CD14-positive monocyte (primary cell): ENCODE measurements around the gene EIF1B. TPM values are rescaled to one million over a fixed set of nuclear protein-coding genes. Genes with fewer than 3 reads are reported as not detected.

Experiments
- DNase-seq, 3 donors: peaks; one replicate each; pipeline ENCODE4 v3.0.0-alpha.2; 2011 to 2022
- H2AFZ ChIP-seq: 2 replicates; pipeline ENCODE4 v1.6.0; 2012; ENCODE audit warnings: mild to moderate bottlenecking, low read depth, low read length, inconsistent platforms; ENCODE audit not compliant: insufficient read depth, poor library complexity, severe bottlenecking
- H3K27ac ChIP-seq, 2 donors: 1 replicate in 1 of 2; 2 replicates in 1 of 2; pipeline ENCODE4 v1.5.1; 2012 to 2013; ENCODE audit warnings: low read length in 2 of 2, control low read depth in 1 of 2, inconsistent platforms in 1 of 2, low read depth in 1 of 2, mild to moderate bottlenecking in 1 of 2
- H3K27me3 ChIP-seq, 2 donors: one replicate each; pipeline versions ENCODE4 v1.6.0 to v1.6.1; 2011 to 2013; ENCODE audit warnings: low read length in 2 of 2; ENCODE audit not compliant: control insufficient read depth in 2 of 2, insufficient read depth in 2 of 2
- H3K36me3 ChIP-seq, 2 donors: replicated peaks in 1 of 2; 1 replicate in 1 of 2; 2 replicates in 1 of 2; pipeline versions ENCODE4 v1.5.1 to v1.6.1; 2012 to 2013; ENCODE audit warnings: low read length in 2 of 2, control low read depth in 1 of 2, inconsistent platforms in 1 of 2, mild to moderate bottlenecking in 1 of 2; ENCODE audit not compliant: insufficient read depth in 2 of 2, control insufficient read depth in 1 of 2
- H3K4me1 ChIP-seq, 2 donors: 1 replicate in 1 of 2; 2 replicates in 1 of 2; pipeline versions ENCODE4 v1.5.1 to v1.6.1; 2012 to 2013; ENCODE audit warnings: low read length in 2 of 2, control low read depth in 1 of 2, inconsistent platforms in 1 of 2, mild to moderate bottlenecking in 1 of 2, moderate library complexity in 1 of 2; ENCODE audit not compliant: insufficient read depth in 2 of 2, control insufficient read depth in 1 of 2
- H3K4me2 ChIP-seq: replicated peaks from 2 replicates; pipeline ENCODE3; 2012; ENCODE audit warnings: low read length, moderate library complexity, mild to moderate bottlenecking; ENCODE audit not compliant: poor library complexity, severe bottlenecking; ENCODE audit errors: extremely low read depth
- H3K4me3 ChIP-seq, 3 experiments: fragments of 200-600 bp in 1 of 3; sonication (generic) in 1 of 3; replicated peaks in 1 of 3; 1 replicate in 2 of 3; 2 replicates in 1 of 3; pipeline ENCODE4 v1.5.1; 2011 to 2013; ENCODE audit warnings: low read length in 3 of 3, mild to moderate bottlenecking in 3 of 3, control low read depth in 2 of 3, low read depth in 2 of 3, inconsistent platforms in 1 of 3, moderate library complexity in 1 of 3
- H3K79me2 ChIP-seq: 2 replicates; pipeline ENCODE4 v1.6.0; 2012; ENCODE audit warnings: mild to moderate bottlenecking, control low read depth, inconsistent platforms, low read length, moderate library complexity; ENCODE audit not compliant: insufficient read depth
- H3K9ac ChIP-seq: 2 replicates; pipeline ENCODE4 v1.6.0; 2017; ENCODE audit warnings: low read length, mild to moderate bottlenecking; ENCODE audit not compliant: insufficient read depth, poor library complexity, severe bottlenecking
- H3K9me3 ChIP-seq, 2 donors: replicated peaks in 1 of 2; 1 replicate in 1 of 2; 2 replicates in 1 of 2; pipeline versions ENCODE4 v1.5.1 to v1.6.1; 2012 to 2013; ENCODE audit warnings: low read length in 2 of 2, control low read depth in 1 of 2; ENCODE audit not compliant: control insufficient read depth in 1 of 2, insufficient read depth in 1 of 2
- H4K20me1 ChIP-seq: 2 replicates; pipeline ENCODE4 v1.6.0; 2012; ENCODE audit warnings: mild to moderate bottlenecking, low read length, control low read depth, moderate library complexity; ENCODE audit not compliant: insufficient read depth
- H3K27ac Mint-ChIP-seq, 7 donors: one replicate each; pipeline ENCODE4 v1.8.0; 2020; ENCODE audit warnings: mild to moderate bottlenecking in 7 of 7, mixed read lengths in 7 of 7, moderate library complexity in 6 of 7, inconsistent platforms in 2 of 7
- H3K27me3 Mint-ChIP-seq, 3 donors: one replicate each; pipeline ENCODE4 v1.8.0; 2021 to 2022; ENCODE audit warnings: low read depth in 3 of 3, mild to moderate bottlenecking in 3 of 3, mixed read lengths in 3 of 3, moderate library complexity in 3 of 3, inconsistent platforms in 1 of 3
- H3K36me3 Mint-ChIP-seq, 2 donors: one replicate each; pipeline ENCODE4 v1.8.0; 2020; ENCODE audit warnings: mixed read lengths in 2 of 2, inconsistent platforms in 1 of 2, mild to moderate bottlenecking in 1 of 2
- H3K4me1 Mint-ChIP-seq: one replicate; pipeline ENCODE4 v1.8.0; 2020; ENCODE audit warnings: mild to moderate bottlenecking, mixed read lengths
- H3K4me3 Mint-ChIP-seq, 2 donors: one replicate each; pipeline ENCODE4 v1.8.0; 2020; ENCODE audit warnings: mild to moderate bottlenecking in 2 of 2, mixed read lengths in 2 of 2, moderate library complexity in 1 of 2
- H3K9me3 Mint-ChIP-seq, 7 donors: one replicate each; pipeline ENCODE4 v1.8.0; 2020 to 2022; ENCODE audit warnings: mixed read lengths in 7 of 7, mild to moderate bottlenecking in 6 of 7, moderate library complexity in 6 of 7, inconsistent platforms in 2 of 7
- CTCF ChIP-seq: fragments of 200-600 bp; IDR thresholded peaks from one replicate; pipeline ENCODE4 v1.8.0; 2022; ENCODE audit warnings: antibody characterized with exemption, mild to moderate bottlenecking
- WGBS: methylation state at CpG from one replicate; pipeline ENCODE4 v1.1.5; 2013; ENCODE audit warnings: missing lambda C conversion rate; ENCODE audit not compliant: insufficient coverage; 5-methylcytosine and 5-hydroxymethylcytosine counted together
- intact Hi-C, 2 donors: fragments of 100-400 bp; cut with micrococcal nuclease; formaldehyde crosslinking; loops; one replicate each; pipeline versions ENCODE4 v1.15.0 to v1.15.1; 2023
- polyA plus RNA-seq, 3 donors: library from polyadenylated mRNA; depleted of rRNA in 1 of 3; unstranded in 2 of 3; stranded (reverse) in 1 of 3; fragments of 300-500 nt in 2 of 3; fragments of >200 nt in 1 of 3; fragmentation: Illumina TruSeq in 2 of 3; gene quantifications; 1 replicate in 2 of 3; 2 replicates in 1 of 3; pipeline ENCODE4 v1.2.3, GENCODE V29; 2012 to 2021

The EIF1B gene
- polyA plus RNA-seq, 3 donors = 51.8 to 95.4 (median 70.8) TPM

GRCh38 chr3:40291471-40291870, 18.0 kb upstream of the EIF1B start:
- no peaks in the 10 kb centered on the region for H3K4me1 Mint-ChIP-seq
- Histone ChIP-seq H3K4me3 (no peak overlapping the region), H3K27ac (no peak overlapping the region), H2AFZ (no peak overlapping the region), H3K4me2 (no peak overlapping the region), H3K27me3 (no peaks in the 10 kb centered on the region), H3K9ac (no peak overlapping the region), H3K79me2 (no peaks in the 10 kb centered on the region), H3K36me3 (no peaks in the 10 kb centered on the region), H3K4me1 (no peaks in the 10 kb centered on the region), H3K9me3 (peaks cover 7 to 16% of the 10 kb centered on the region in 2 donors), H4K20me1 (no peaks in the 10 kb centered on the region)
- peaks cover 0 to 2% (median 0%) of the 10 kb centered on the region in 3 donors for H3K27me3 Mint-ChIP-seq
- WGBS = 100% methylated on average over 4 of the region's 4 CpGs
- H3K27ac Mint-ChIP-seq = no peak overlapping the region
- H3K36me3 Mint-ChIP-seq = peaks cover 14 to 16% of the 10 kb centered on the region in 2 donors
- no peak overlapping the region for H3K4me3 Mint-ChIP-seq
- intact Hi-C loops = no loop called here
- no peak for DNase-seq
- no peak for TF ChIP-seq CTCF
- peaks cover 6 to 14% (median 9%) of the 10 kb centered on the region in 7 donors for H3K9me3 Mint-ChIP-seq

GRCh38 chr3:40292637-40293349, 16.7 kb upstream of the EIF1B start:
- Histone ChIP-seq H3K4me2 (no peak overlapping the region), H3K36me3 (no peaks in the 10 kb centered on the region), H3K4me1 (no peaks in the 10 kb centered on the region), H2AFZ (no peak overlapping the region), H3K9ac (no peak overlapping the region), H4K20me1 (no peaks in the 10 kb centered on the region), H3K27ac (no peak overlapping the region), H3K79me2 (no peaks in the 10 kb centered on the region), H3K4me3 (no peak overlapping the region), H3K9me3 (peaks cover 7 to 16% of the 10 kb centered on the region in 2 donors), H3K27me3 (no peaks in the 10 kb centered on the region)
- WGBS = 100% methylated on average over 2 of the region's 4 CpGs
- Mint-ChIP-seq H3K27ac (peak overlapping the region in 1 of 7 donors; percentile 20), H3K4me1 (no peaks in the 10 kb centered on the region), H3K36me3 (peaks cover 14 to 16% of the 10 kb centered on the region in 2 donors), H3K9me3 (peaks cover 6 to 14% (median 9%) of the 10 kb centered on the region in 7 donors), H3K4me3 (no peak overlapping the region), H3K27me3 (peaks cover 0 to 2% (median 1%) of the 10 kb centered on the region in 3 donors)
- intact Hi-C loops = no loop called here
- TF ChIP-seq CTCF = no peak
- peak in 1 of 3 donors; percentile 48 for DNase-seq
